Neural progenitor cell (in vitro differentiated cells): Measurements from ENCODE around the gene CNTNAP2. TPM values are rescaled to one million over a fixed set of nuclear protein-coding genes. Genes with fewer than 3 reads are reported as not detected.

ENCODE experiments used
- DNase-seq: peaks from one replicate; pipeline ENCODE4 v3.0.0-alpha.2; 2016; ENCODE audit warnings: low spot score
- H2AFZ ChIP-seq: fragments of 200-600 bp; sonication (generic); replicated peaks from 2 replicates; pipeline ENCODE4 v1.6.1; 2016; ENCODE audit warnings: antibody characterized with exemption
- H3F3A ChIP-seq: fragments of 200-600 bp; sonication (generic); 2 replicates; pipeline ENCODE4 v1.6.1; 2016; ENCODE audit warnings: antibody characterized with exemption, low read depth
- H3K27ac ChIP-seq: fragments of 200-600 bp; sonication (generic); 2 replicates; pipeline ENCODE4 v1.5.1; 2016; ENCODE audit warnings: mild to moderate bottlenecking
- H3K27me3 ChIP-seq: fragments of 200-600 bp; sonication (generic); 2 replicates; pipeline ENCODE4 v1.6.1; 2016; ENCODE audit warnings: mild to moderate bottlenecking, moderate library complexity
- H3K36me3 ChIP-seq: fragments of 200-600 bp; sonication (generic); 2 replicates; pipeline ENCODE4 v1.5.1; 2016
- H3K4me1 ChIP-seq: fragments of 200-600 bp; sonication (generic); 2 replicates; pipeline ENCODE4 v1.6.1; 2016; ENCODE audit warnings: mixed run types
- H3K4me2 ChIP-seq: fragments of 200-600 bp; sonication (generic); 2 replicates; pipeline ENCODE4 v1.6.1; 2016
- H3K4me3 ChIP-seq: fragments of 200-600 bp; sonication (generic); 2 replicates; pipeline ENCODE4 v1.5.1; 2016
- H3K79me2 ChIP-seq: fragments of 200-600 bp; sonication (generic); 2 replicates; pipeline ENCODE4 v1.6.1; 2016; ENCODE audit warnings: low read depth
- H3K9ac ChIP-seq: fragments of 200-600 bp; sonication (generic); 2 replicates; pipeline ENCODE4 v1.6.1; 2016
- H3K9me3 ChIP-seq: fragments of 200-600 bp; sonication (generic); 2 replicates; pipeline ENCODE4 v1.5.1; 2016; ENCODE audit warnings: low read depth
- H4K20me1 ChIP-seq: fragments of 200-600 bp; sonication (generic); 2 replicates; pipeline ENCODE4 v1.6.1; 2016; ENCODE audit warnings: low read depth
- H3K27ac Mint-ChIP-seq: 3 replicates; pipeline ENCODE4 v1.8.0; 2021; ENCODE audit warnings: mixed read lengths
- H3K27me3 Mint-ChIP-seq: 2 replicates; pipeline ENCODE4 v1.8.0; 2022; ENCODE audit warnings: low read depth, mild to moderate bottlenecking, inconsistent platforms, moderate library complexity, mixed read lengths; ENCODE audit not compliant: insufficient read depth
- H3K36me3 Mint-ChIP-seq: 3 replicates; pipeline ENCODE4 v1.8.0; 2021; ENCODE audit warnings: mixed read lengths
- H3K4me1 Mint-ChIP-seq: 3 replicates; pipeline ENCODE4 v1.8.0; 2021; ENCODE audit warnings: mixed read lengths
- H3K4me3 Mint-ChIP-seq: 3 replicates; pipeline ENCODE4 v1.8.0; 2021; ENCODE audit warnings: mild to moderate bottlenecking, moderate library complexity, mixed read lengths
- H3K9me3 Mint-ChIP-seq: 3 replicates; pipeline ENCODE4 v1.8.0; 2020; ENCODE audit warnings: mixed read lengths
- CTCF ChIP-seq: fragments of 200-600 bp; sonication (generic); IDR thresholded peaks from 2 replicates; pipeline ENCODE4 v1.5.1; 2017; ENCODE audit warnings: antibody characterized with exemption, mild to moderate bottlenecking
- EZH2 ChIP-seq: fragments of 200-600 bp; sonication (generic); IDR thresholded peaks from 2 replicates; pipeline ENCODE4 v1.6.1; 2017; ENCODE audit warnings: antibody characterized with exemption, mild to moderate bottlenecking, moderate library complexity
- EZH2phosphoT487 ChIP-seq: fragments of 200-600 bp; sonication (generic); IDR thresholded peaks from 2 replicates; pipeline ENCODE4 v1.6.1; 2017; ENCODE audit warnings: antibody characterized with exemption
- total RNA-seq: library from RNA; depleted of rRNA; stranded (reverse); fragments of >200 nt; gene quantifications from 2 replicates; pipeline ENCODE4 v1.2.3, GENCODE V29; 2015; ENCODE audit warnings: low replicate concordance

CNTNAP2 gene
- total RNA-seq, 1 donor from 2014 or later, result 126 TPM

- peaks cover 3% of the 10 kb centered on the region for H3K9me3 Mint-ChIP-seq
- peaks cover 1% of the 10 kb centered on the region for H3K36me3 Mint-ChIP-seq
- DNase-seq, result no peak
- Histone ChIP-seq H3K27me3 (no peaks in the 10 kb centered on the region), H3K4me3 (no peak overlapping the region), H3K27ac (no peak overlapping the region), H3K9me3 (no peaks in the 10 kb centered on the region), H3F3A (no peaks in the 10 kb centered on the region), H2AFZ (peak overlapping the region; percentile 66), H4K20me1 (no peaks in the 10 kb centered on the region), H3K9ac (no peak overlapping the region), H3K79me2 (no peaks in the 10 kb centered on the region), H3K4me2 (peak overlapping the region; percentile 36), H3K36me3 (no peaks in the 10 kb centered on the region), H3K4me1 (peaks cover 8% of the 10 kb centered on the region)
- TF ChIP-seq EZH2, result no peak
- no peak for TF ChIP-seq CTCF
- no peak for TF ChIP-seq EZH2phosphoT487
- no peak overlapping the region for H3K4me3 Mint-ChIP-seq
- no peak overlapping the region for H3K27ac Mint-ChIP-seq
- H3K27me3 Mint-ChIP-seq, result no peaks in the 10 kb centered on the region
- peaks cover 12% of the 10 kb centered on the region for H3K4me1 Mint-ChIP-seq
These were observed 1793.0 kb downstream of the CNTNAP2 start for GRCh38 chr7:147909431-147910148.

DNA sequence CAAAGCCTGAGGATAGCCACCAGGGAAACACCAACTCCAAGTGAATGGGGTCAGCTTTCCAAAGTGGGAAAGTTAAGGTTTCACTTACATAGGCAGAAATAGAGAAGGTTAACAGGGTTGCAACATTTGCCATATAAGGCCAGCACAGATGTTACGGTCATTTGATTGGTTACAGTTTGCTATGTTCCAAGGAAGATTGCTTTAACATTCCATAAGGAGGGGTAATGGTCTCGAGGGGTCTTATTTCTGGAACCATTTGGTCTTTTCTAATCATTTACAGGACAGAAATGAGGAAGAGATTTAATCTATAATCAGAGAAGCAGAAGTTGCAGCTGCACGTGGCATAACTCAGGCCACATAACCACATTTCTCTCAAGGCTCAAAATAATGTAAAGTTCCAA, 1794.6 kb downstream of the CNTNAP2 start:
- no peaks in the 10 kb centered on the region for H3K9me3 Mint-ChIP-seq
- TF ChIP-seq EZH2phosphoT487 (no peak), CTCF (no peak), EZH2 (no peak)
- H3K27ac ChIP-seq, result no peak overlapping the region
- no peak overlapping the region for H3K27ac Mint-ChIP-seq
- H3F3A ChIP-seq, result no peaks in the 10 kb centered on the region
- H3K79me2 ChIP-seq, result no peaks in the 10 kb centered on the region
- H2AFZ ChIP-seq, result no peak overlapping the region
- H3K36me3 ChIP-seq, result no peaks in the 10 kb centered on the region
- H3K4me3 Mint-ChIP-seq, result no peak overlapping the region
- H3K36me3 Mint-ChIP-seq, result no peaks in the 10 kb centered on the region
- no peaks in the 10 kb centered on the region for H3K9me3 ChIP-seq
- H3K27me3 Mint-ChIP-seq, result no peaks in the 10 kb centered on the region
- H3K4me1 ChIP-seq, result peaks cover 7% of the 10 kb centered on the region
- no peak overlapping the region for H3K4me2 ChIP-seq
- H3K4me3 ChIP-seq, result no peak overlapping the region
- no peak for DNase-seq
- H3K27me3 ChIP-seq, result no peaks in the 10 kb centered on the region
- no peak overlapping the region for H3K9ac ChIP-seq
- H4K20me1 ChIP-seq, result no peaks in the 10 kb centered on the region
- H3K4me1 Mint-ChIP-seq, result peaks cover 6% of the 10 kb centered on the region

DNA sequence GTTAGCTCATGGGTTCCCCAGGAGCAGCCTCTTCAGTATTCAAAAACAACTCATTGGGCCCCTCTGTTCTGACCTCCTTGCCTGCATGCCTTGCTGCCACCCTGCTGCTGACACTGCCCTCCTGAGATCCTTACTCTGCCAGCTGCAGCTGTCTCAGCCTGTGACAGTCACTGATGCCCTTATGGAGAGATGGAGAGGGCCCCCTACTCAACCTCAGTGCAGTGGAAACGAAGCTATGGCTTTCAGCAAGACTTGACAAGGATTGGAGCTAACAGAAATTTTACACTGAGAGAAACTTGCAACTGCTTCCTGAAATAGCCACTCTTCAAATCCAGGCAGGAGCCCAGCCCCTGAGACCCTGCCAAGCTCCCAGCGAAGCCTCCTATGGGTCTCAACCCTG, 1795.7 kb downstream of the CNTNAP2 start:
- H3K27me3 Mint-ChIP-seq, result no peaks in the 10 kb centered on the region
- peaks cover 6% of the 10 kb centered on the region for H3K4me1 Mint-ChIP-seq
- no peaks in the 10 kb centered on the region for H3K27me3 ChIP-seq
- no peaks in the 10 kb centered on the region for H3F3A ChIP-seq
- H3K9ac ChIP-seq, result no peak overlapping the region
- H3K9me3 ChIP-seq, result no peaks in the 10 kb centered on the region
- H2AFZ ChIP-seq, result peak overlapping the region; percentile 46
- peaks cover 7% of the 10 kb centered on the region for H3K4me1 ChIP-seq
- TF ChIP-seq EZH2phosphoT487 (no peak), EZH2 (no peak), CTCF (no peak)
- no peaks in the 10 kb centered on the region for H3K79me2 ChIP-seq
- H3K36me3 ChIP-seq, result no peaks in the 10 kb centered on the region
- DNase-seq, result no peak
- H3K9me3 Mint-ChIP-seq, result no peaks in the 10 kb centered on the region
- H3K4me2 ChIP-seq, result no peak overlapping the region
- no peak overlapping the region for H3K27ac ChIP-seq
- H3K4me3 ChIP-seq, result no peak overlapping the region
- H3K27ac Mint-ChIP-seq, result peak overlapping the region; percentile 50
- no peaks in the 10 kb centered on the region for H3K36me3 Mint-ChIP-seq
- H4K20me1 ChIP-seq, result no peaks in the 10 kb centered on the region
- H3K4me3 Mint-ChIP-seq, result no peak overlapping the region
